ENCODE measurements around the gene ERF. TPM values are rescaled to one million over a fixed set of nuclear protein-coding genes. Genes with fewer than 3 reads are reported as not detected.
A peak's percentile ranks its signal among the peaks of the same experiment; 100 is the strongest.

Gene ERF
- total RNA-seq, 1 donor from 2014 or later: 48.1 TPM

DNA sequence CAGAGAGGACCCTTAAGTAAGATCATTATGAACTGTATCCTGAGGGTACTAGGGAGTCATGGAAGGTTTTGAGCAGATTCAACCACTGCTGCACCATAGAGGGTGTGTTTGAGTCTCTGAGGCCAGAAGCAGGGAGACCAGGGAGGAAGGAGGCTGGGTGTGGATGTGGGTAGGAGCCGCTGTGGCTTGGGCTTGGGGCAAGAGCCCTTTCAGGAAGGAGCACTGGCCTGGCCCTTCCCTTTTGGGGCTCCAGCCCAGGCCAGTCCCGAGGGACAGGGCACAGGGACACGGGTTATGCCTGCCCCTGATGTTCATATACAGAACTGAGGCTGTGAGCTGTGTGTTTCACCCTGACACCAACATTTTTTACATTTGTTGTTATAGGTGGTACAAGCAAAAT lies 21.4 kb upstream of the ERF start:
- ATAC-seq (ENCODE audit: low read depth) (no peak), DNase-seq (no peak)
- ChIA-PET CTCF (no interaction called here), POLR2A (interaction anchor here (0.8 kb wide), 1 partner anchor 24 kb away, joined by 3 read pairs; no protein-coding TSS in a partner anchor)
- H3K36me3 Mint-ChIP-seq (ENCODE audit: low read depth): peaks cover 22% of the 10 kb centered on the region
- H3K4me3 Mint-ChIP-seq: no peak overlapping the region
- H3K4me1 Mint-ChIP-seq: peaks cover 39% of the 10 kb centered on the region
- TF ChIP-seq, protein P1, sequence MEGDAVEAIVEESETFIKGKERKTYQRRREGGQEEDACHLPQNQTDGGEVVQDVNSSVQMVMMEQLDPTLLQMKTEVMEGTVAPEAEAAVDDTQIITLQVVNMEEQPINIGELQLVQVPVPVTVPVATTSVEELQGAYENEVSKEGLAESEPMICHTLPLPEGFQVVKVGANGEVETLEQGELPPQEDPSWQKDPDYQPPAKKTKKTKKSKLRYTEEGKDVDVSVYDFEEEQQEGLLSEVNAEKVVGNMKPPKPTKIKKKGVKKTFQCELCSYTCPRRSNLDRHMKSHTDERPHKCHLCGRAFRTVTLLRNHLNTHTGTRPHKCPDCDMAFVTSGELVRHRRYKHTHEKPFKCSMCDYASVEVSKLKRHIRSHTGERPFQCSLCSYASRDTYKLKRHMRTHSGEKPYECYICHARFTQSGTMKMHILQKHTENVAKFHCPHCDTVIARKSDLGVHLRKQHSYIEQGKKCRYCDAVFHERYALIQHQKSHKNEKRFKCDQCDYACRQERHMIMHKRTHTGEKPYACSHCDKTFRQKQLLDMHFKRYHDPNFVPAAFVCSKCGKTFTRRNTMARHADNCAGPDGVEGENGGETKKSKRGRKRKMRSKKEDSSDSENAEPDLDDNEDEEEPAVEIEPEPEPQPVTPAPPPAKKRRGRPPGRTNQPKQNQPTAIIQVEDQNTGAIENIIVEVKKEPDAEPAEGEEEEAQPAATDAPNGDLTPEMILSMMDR (IDR thresholded peaks at IDR 0.05): no peak
- H3K27ac Mint-ChIP-seq: peak overlapping the region; percentile 1
- no peaks in the 10 kb centered on the region for H3K27me3 Mint-ChIP-seq
- no peaks in the 10 kb centered on the region for H3K9me3 Mint-ChIP-seq
- intact Hi-C loops (cut with micrococcal nuclease): no loop called here

DNA sequence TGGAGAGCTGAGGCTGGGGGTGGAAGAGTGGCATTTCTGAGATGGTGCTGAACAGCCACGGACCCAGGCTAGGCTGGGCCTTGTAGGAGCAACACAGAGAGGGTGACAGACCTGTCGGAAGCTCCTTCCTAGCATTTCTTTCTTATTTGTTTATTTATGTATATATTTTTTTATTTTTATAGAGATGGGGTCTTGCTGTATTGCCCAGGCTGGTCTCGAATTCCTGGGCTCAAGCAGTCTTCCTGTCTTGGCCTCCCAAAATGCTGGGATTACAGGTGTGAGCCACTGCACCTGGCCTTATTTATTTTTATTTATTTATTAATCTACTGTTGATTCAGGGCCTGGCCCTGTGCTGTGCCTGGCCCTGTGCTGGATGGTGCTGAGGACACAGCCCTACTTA lies 20.6 kb upstream of the ERF start:
- Mint-ChIP-seq H3K4me1 (peaks cover 43% of the 10 kb centered on the region), H3K36me3 (ENCODE audit: low read depth) (peaks cover 24% of the 10 kb centered on the region), H3K4me3 (no peak overlapping the region), H3K9me3 (no peaks in the 10 kb centered on the region), H3K27me3 (no peaks in the 10 kb centered on the region), H3K27ac (no peak overlapping the region)
- intact Hi-C loops (cut with micrococcal nuclease): no loop called here
- ChIA-PET CTCF (interaction anchor here (1.0 kb wide), 1 partner anchor 30 kb away, joined by 3 read pairs; no protein-coding TSS in a partner anchor), POLR2A (interaction anchor here (0.6 kb wide), 1 partner anchor 193 kb away, joined by 4 read pairs; no protein-coding TSS in a partner anchor)
- no peak for ATAC-seq (ENCODE audit: low read depth)
- TF ChIP-seq, protein P1 (IDR thresholded peaks at IDR 0.05): no peak
- DNase-seq: no peak

DNA sequence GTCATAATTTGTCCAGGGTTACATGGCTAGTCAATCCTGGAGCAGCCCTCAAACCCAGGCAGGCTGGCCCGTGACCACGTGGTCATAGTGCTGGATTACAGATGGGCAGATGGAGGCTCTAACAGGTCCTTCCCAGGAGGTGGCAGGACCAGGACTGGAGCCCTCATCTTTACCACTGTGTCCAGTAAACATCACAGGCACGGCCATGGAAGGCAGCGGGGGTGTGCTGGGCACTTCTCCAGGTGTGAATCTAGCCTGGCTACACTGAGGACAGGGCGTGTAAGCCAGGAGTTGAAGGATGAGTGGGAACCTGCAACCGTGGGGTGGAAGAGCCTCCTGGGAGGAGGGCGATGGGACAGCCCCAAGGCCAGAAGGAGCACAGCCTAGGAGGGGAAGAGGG lies 20.2 kb upstream of the ERF start:
- TF ChIP-seq, protein P1 (IDR thresholded peaks at IDR 0.05): no peak
- ChIA-PET CTCF (interaction anchor here (1.0 kb wide), 1 partner anchor 30 kb away, joined by 3 read pairs; no protein-coding TSS in a partner anchor), POLR2A (interaction anchor here (0.6 kb wide), 1 partner anchor 193 kb away, joined by 4 read pairs; no protein-coding TSS in a partner anchor)
- no peaks in the 10 kb centered on the region for H3K9me3 Mint-ChIP-seq
- DNase-seq (no peak), ATAC-seq (ENCODE audit: low read depth) (no peak)
- no peak overlapping the region for H3K27ac Mint-ChIP-seq
- no peaks in the 10 kb centered on the region for H3K27me3 Mint-ChIP-seq
- intact Hi-C loops (cut with micrococcal nuclease): no loop called here
- H3K4me1 Mint-ChIP-seq: peaks cover 47% of the 10 kb centered on the region
- no peak overlapping the region for H3K4me3 Mint-ChIP-seq
- H3K36me3 Mint-ChIP-seq (ENCODE audit: low read depth): peaks cover 27% of the 10 kb centered on the region

DNA sequence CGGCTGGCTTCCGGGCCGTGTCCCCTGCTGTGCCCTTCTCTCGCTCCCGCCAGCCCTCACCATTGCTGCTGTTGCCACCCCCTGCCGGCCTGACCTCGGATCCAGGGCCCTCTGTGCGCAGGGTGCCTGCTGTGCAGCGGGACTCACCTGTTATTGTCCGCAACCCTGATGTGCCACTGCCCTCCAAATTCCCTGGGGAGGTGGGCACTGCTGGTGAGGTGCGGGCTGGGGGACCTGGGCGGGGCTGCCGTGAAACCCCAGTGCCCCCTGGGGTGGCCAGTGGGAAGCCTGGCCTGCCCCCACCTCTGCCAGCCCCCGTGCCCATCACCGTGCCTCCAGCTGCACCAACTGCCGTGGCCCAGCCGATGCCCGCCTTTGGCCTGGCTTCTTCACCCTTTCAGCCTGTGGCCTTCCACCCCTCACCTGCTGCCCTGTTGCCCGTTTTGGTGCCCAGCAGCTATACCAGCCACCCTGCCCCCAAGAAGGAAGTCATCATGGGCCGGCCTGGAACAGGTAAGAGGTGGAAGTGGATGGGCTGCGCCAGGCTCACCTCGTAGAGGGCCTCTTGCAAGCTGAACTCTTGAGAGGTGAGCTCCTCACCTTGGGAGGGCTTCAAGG lies 19.2 kb upstream of the ERF start:
- POLR2A ChIA-PET: no interaction called here
- no peak overlapping the region for H3K4me3 Mint-ChIP-seq
- H3K27me3 Mint-ChIP-seq: no peaks in the 10 kb centered on the region
- H3K9me3 Mint-ChIP-seq: no peaks in the 10 kb centered on the region
- DNase-seq (no peak), ATAC-seq (ENCODE audit: low read depth) (no peak)
- H3K4me1 Mint-ChIP-seq: peaks cover 48% of the 10 kb centered on the region
- H3K36me3 Mint-ChIP-seq (ENCODE audit: low read depth): peaks cover 27% of the 10 kb centered on the region
- TF ChIP-seq, protein P1 (IDR thresholded peaks at IDR 0.05): no peak
- CTCF ChIA-PET: interaction anchor here (1.0 kb wide), 1 partner anchor 29 kb away, joined by 3 read pairs; no protein-coding TSS in a partner anchor
- intact Hi-C loops (cut with micrococcal nuclease): no loop called here
- no peak overlapping the region for H3K27ac Mint-ChIP-seq

DNA sequence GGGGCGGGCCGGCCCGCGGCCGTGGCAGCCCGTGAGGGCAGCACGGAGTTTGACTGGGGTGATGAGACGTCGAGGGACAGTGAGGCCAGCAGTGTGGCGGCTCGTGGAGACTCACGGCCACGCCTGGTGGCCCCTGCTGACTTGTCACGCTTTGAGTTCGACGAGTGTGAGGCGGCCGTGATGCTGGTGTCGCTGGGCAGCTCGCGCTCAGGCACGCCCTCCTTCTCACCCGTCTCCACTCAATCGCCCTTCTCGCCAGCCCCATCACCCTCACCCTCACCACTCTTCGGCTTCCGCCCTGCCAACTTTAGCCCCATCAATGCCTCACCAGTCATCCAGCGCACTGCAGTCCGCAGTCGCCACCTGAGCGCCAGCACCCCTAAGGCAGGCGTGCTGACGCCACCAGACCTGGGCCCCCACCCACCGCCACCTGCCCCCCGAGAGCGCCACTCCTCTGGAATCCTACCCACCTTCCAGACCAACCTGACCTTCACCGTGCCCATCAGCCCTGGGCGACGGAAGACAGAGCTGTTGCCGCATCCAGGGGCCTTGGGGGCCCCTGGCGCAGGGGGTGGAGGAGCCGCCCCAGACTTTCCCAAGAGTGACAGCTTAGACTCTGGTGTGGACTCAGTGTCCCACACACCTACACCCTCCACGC lies 18.6 kb upstream of the ERF start:
- DNase-seq (no peak), ATAC-seq (ENCODE audit: low read depth) (no peak)
- CTCF ChIA-PET: no interaction called here
- POLR2A ChIA-PET: no interaction called here
- Mint-ChIP-seq H3K4me1 (peaks cover 42% of the 10 kb centered on the region), H3K4me3 (no peak overlapping the region), H3K36me3 (ENCODE audit: low read depth) (peaks cover 27% of the 10 kb centered on the region), H3K27ac (no peak overlapping the region), H3K9me3 (no peaks in the 10 kb centered on the region), H3K27me3 (no peaks in the 10 kb centered on the region)
- intact Hi-C loops (cut with micrococcal nuclease): no loop called here
- TF ChIP-seq, protein P1 (IDR thresholded peaks at IDR 0.05): no peak

Data from activated B cell treated with CpG ODN at 0.5 μM for 24 hours (primary cell).